COLO829 (cell line): ENCODE data around the gene DPYSL4.

Source experiments
- DNase-seq: peaks from one replicate; pipeline ENCODE4 v3.0.0; 2012; ENCODE audit warnings: low spot score

The DPYSL4 gene

DNA sequence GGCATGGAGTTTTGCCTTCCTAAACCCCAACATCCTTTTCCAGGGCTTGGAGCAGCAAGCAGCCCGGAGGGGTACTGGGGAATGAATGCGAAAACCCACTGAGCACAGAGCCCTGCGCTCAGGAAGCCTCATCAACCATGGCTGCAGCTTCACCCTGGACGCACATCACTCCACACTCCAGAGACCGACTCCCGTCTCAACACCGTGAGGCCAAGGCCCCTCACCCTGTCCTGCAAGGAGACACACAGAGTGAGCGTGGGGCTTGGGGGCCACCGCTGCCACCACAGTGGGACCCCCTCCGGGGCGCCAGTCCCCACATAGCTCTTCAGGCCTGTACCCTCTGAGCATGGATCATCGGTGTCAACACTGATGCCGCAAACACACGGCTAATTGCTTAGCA, 41.9 kb downstream of the DPYSL4 start:
- DNase-seq = no peak

DNA sequence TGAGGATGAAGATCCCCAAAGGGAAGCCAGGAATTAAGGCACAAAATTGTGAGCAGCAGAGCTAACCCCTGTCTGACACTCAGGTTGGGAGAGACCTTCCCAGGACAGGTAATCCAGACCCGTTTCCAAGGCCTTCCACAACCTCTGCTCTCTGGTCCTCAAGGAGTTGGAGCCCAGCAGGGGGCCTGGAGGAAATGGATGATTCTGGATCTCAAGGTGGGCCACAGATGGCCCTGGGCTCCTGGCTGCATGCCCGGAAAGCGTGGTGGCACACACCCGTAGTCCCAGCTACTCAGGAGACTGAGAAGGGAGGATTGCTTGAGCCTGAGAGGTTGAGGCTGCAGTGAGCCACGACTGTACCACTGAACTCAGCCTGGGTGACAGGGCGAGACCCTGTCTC, 42.3 kb downstream of the DPYSL4 start:
- no peak for DNase-seq

- no peak for DNase-seq
These were observed 43.2 kb downstream of the DPYSL4 start for GRCh38 chr10:132229834-132230556.

GRCh38 chr10:132230557-132231210, 43.9 kb downstream of the DPYSL4 start:
- no peak for DNase-seq

GRCh38 chr10:132231656-132232022, 44.9 kb downstream of the DPYSL4 start:
- DNase-seq = no peak

- no peak for DNase-seq
These were observed 45.5 kb downstream of the DPYSL4 start for GRCh38 chr10:132232023-132232951.

DNA sequence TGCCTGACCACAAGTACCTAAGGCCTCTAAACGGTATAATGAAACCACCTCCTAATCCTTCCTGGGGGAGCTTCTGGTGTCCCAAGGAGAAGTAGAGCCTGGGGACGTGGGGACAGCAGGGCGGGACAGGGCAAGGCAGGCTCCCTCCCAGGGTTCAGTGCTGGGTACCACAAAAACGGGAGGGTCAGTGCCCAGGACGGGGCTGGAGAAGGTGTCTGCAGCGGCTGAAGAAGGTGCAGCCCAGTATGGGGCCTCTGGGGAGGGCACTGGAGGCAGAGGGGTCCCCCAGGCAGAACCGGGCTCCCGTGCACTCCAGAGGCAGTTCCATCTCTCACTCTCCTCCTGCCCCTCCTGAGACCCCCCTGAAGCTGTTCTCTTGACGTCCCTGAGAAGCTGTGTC, 46.2 kb downstream of the DPYSL4 start:
- DNase-seq = no peak

- DNase-seq = no peak
These were observed 46.8 kb downstream of the DPYSL4 start for GRCh38 chr10:132233501-132234085.

DNA sequence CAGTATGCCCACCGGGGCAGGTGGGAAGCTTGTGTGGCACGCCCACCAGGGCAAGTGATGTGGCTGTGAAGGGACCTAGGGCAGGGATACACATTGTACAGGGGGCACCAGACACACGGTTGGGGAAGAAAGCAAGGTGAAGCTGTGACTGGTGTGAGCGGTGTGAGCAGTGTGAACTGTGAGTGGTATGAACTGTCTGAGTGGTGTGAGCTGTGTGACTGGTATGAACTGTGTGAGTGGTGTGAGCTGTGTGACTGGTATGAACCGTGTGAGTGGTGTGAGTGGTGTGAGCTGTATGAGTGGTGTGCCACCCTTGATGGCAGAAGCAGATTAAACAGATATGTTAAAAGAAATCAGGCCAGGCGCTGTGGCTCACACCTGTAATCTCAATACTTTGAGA, 48.1 kb downstream of the DPYSL4 start:
- DNase-seq = no peak

DNA sequence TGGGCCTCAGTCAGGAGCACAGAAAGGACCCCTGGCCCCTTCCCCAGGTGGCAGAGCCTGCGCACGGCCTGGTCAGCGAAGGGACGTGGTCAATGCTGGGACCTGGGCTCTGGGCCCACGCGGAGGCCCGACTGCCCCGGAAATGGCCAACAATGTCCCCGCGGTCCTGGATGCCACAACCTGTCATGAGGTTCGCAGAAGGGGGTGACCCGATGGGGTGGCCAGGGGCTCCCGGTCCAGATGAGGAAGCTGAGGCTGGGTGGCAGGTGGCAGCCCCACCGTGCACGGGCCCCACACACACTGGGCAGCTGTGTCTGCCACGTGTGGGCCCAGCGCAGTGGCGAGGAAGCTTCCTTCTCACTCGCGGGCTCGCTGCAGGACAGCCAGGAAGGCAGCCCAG, 49.4 kb downstream of the DPYSL4 start:
- no peak for DNase-seq

GRCh38 chr10:132236881-132237280, 50.1 kb downstream of the DPYSL4 start:
- no peak for DNase-seq

- DNase-seq = no peak
These were observed 50.6 kb downstream of the DPYSL4 start for GRCh38 chr10:132237396-132237795.

- DNase-seq = no peak
These were observed 51.1 kb downstream of the DPYSL4 start for GRCh38 chr10:132237871-132238270.

GRCh38 chr10:132238371-132239125, 51.8 kb downstream of the DPYSL4 start:
- DNase-seq = no peak

GRCh38 chr10:132239126-132240031, 52.6 kb downstream of the DPYSL4 start:
- no peak for DNase-seq

- DNase-seq = no peak
These were observed 53.4 kb downstream of the DPYSL4 start for GRCh38 chr10:132240156-132240555.

DNA sequence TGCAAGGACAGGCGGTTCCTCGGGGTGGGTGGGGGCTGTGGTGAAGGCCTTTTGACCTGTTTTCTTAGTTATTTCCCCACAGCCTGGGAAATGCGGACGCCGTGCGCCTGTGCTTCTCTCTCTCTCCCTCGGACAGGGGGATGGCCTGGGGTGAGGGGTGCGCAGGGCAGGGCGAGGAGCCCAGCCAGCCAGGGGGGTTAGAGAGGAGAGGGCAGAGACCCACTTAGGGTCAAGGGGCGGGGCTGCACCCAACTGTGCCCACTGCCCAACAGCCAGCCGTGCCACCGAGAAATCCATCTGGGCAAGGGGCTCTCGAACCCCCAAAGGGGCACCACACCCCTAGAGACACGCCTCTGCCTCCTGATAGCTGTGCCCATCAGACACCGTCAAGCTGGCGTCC, 53.8 kb downstream of the DPYSL4 start:
- no peak for DNase-seq

- DNase-seq = no peak
These were observed 54.3 kb downstream of the DPYSL4 start for GRCh38 chr10:132241086-132241485.

GRCh38 chr10:132241496-132241895, 54.7 kb downstream of the DPYSL4 start:
- DNase-seq = no peak

DNA sequence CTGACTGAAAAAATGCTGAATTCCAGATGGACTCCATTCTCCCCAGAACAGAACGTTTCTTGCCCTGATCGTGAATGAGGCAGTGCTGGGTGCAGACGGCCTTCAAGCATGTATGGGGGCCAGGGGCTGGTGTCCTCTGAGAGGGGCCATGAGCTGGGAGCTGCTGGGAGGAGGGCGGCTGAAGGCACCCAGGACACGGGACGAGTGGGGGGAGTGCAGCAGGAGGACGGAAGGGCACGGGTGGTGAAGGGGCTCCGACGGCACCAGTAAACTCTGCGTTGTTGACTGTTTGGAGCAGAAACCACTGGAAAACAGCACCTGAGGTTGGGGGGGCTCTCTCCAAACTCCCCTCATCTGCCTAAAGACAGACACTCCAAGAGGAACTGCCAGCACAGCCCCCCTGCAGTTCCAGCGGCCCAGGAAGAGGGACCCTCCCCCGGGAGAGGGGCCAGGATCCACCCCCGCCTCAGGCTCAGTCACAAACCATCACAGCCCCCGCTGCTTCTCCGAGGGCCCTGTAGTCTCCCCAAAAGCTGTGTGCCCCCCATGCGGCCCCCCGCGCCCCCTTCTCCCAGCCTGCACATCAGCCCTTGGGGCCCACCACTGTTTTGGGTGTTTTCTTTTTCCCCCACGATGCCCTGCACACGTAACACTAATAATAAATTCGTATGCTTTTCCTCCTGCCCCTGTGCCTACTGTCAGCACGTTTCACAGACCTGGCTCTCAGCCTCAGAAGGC, 55.5 kb downstream of the DPYSL4 start:
- no peak for DNase-seq
